OCI-M1 (cell line): ENCODE data around the gene KCNIP4.

Experiments
- DNase-seq: peaks from one replicate; lab custom pipeline; 2025; lab: John Stamatoyannopoulos, UW

The KCNIP4 gene

DNA sequence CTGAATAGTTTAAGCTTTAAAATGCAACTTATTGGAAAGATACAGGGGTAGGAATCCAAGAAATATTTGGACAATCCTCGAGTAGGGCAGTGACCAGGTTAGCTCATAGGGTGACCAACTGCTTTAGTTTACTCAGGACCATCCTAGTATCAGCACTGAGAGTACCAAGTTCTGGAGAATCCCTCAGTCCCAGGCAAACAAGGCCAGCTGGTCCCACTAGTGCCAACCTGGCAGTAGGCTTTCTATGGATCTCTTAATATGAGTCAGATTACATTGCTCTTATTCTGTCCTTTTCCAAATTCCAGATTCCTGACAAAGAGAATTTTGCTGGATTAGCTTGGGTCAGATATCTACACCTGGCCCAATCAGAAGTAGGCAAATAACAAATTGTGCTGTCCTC is 493.7 kb downstream of the KCNIP4 start:
- no peak for DNase-seq

DNA sequence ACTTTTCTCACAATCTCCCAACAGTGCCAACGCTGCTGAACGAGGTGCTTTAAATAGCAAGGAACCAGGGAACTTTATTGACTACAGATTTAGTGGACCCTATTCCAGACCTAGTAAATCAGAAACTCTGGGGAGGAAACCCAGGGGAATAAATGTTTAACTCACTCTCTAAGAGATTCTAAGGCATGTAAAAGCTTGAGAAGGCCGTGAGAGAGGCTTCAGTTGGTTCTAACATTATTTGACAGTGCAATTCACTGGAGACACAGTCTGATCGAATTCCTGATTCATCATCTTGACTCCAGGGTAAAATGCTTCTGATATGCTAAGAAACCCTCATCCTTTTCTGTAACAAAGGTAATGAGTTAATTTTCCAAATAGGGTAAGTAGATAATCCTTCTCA is 494.4 kb downstream of the KCNIP4 start:
- no peak for DNase-seq

DNA sequence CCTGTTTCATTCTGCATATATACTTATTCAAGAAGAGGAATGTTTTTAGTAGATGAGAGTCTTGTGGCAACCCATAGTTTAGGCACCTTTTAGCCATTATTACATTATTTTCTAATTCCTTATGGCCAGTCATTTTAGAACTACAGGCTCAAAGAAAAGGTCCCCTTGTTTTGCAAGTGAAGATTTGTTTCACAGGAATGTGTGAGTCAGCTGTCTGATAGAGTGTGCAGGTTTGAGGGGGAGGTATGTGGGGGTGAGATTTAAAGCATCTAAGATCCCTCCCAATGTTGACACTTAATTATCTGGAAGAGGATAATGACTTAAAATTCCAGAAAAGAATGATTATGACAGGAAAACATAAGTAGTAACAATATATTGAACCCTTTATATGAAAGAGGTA is 495.6 kb downstream of the KCNIP4 start:
- DNase-seq: no peak

DNA sequence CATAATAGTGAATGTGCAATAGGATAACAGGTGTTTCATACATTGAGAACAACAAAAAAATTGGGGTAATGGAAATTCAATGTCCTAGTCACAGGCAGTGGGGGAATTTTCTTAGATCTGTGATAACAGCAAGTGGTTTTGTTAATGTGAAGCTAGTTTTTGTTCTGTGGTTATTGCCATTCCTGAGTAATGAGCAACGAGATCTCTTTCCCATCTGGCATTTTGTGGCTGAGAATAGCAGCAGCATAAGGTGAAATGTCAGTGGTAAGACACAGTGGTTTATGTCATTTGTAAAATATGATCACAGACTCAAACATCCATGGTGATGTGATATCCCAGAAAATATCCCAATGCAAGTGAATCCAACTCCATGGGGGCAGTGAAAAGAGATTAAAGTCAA is 497.5 kb downstream of the KCNIP4 start:
- no peak for DNase-seq

DNA sequence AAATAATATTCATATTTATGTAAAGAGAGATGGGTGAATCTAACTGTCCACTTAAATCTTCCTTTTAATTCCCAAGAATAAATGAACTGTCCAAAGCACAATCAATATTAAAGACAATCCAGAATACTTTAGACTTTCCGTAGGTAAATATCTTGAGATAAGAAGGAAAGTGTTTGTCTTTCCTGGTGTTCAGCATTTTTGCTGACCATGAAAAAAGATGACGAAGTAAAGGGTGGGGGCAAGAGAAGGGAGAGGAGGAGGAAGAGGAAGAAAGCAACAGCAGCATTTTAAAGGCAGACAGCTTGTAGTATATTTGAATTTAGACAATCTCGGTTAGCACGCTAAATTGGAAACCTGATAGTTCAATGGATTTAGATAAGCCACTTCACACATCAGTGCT is 498.2 kb downstream of the KCNIP4 start:
- no peak for DNase-seq

DNA sequence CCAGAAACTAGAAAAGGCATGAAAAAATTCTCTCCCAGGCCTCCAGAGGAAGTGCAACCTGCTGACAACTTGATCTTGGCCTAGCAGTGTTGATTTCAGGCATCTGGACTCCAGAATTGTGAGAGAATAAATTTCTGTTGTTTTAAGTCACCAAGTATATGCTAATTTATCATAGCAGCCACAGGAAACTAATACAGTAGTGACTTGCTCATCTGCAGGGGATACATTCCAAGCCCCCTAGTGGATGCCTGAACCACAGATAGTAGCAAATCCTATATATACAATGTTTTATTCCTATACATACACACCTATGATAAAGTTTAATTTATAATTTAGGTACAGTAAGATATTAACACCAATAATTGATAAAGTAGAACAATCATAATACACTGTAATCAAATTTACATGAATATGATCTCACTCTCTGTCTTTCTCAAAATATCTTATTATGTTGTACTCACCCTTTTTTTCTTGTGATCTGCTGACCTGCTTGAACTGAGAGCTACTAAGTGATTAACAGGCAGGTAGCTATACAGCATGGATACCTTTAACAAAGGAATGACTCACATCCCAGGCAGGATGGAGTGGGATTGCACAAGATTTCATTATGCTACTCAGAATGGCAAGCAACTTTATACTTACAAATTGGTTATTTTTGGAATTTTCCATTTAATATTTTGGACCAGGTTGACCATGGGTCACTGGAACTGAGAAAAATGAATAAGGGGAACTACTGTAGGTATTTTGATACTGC is 501.1 kb downstream of the KCNIP4 start:
- DNase-seq: no peak

DNA sequence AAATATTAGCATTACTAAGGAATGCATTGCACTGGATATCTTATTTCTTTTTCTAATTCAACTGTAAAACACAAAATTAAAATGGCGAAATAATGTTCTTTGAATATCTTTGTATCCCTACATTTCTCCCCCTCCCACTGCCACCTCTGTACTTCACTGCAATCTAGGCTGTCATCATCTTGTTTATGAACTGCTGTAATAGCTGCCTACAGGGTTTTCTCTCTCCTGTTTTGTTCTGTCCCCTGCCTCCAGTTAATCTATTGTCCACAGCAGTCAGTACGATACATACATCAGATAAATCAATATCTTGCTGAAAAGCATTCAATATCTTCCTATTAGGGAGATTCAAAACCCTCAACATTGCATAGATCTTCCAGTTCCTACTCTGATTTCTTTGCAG is 528.4 kb downstream of the KCNIP4 start:
- no peak for DNase-seq

DNA sequence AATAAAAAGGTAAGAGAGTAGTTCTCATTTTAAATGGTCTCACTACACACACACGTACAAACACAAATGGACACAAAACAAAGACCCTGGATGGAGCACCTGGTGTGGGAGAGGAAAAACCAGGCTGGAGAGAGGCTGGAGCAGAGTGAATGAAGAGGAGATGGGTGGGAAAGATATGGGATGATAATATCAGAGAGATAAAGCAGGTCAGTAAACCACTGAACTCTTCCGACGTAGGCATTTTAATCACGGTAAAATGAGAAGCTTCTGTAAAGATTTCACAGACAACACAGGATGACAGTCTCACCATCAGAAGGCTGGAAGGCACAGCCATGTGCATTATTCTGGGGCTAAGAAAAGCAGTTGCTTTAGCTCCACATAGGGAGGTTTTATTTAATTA is 532.8 kb downstream of the KCNIP4 start:
- DNase-seq: no peak

DNA sequence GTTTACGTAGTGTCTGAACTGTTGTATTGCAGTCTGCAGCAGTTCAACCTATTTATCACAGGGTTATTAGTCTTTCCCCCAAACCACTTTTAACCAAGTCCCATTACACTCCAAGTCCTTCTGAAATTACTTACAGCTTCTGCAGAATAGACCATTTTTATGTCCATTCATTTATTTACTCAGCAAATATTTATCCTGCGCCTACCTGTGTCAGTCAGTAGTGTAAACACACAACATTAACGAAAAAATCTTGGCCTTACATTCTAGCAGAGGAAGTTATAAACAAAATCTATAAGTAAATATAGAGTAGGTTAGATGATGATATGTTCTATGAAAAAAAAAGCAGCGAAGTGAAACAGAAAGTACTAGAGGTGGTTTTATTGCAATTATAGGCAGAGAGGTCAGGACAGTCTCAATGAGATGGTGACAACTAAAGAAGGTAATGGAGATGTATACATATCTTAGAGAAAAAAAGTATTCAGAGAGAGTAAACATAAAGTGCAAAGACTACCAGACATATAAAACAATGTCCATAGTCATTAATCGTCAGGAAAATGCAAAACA is 534.7 kb downstream of the KCNIP4 start:
- no peak for DNase-seq

DNA sequence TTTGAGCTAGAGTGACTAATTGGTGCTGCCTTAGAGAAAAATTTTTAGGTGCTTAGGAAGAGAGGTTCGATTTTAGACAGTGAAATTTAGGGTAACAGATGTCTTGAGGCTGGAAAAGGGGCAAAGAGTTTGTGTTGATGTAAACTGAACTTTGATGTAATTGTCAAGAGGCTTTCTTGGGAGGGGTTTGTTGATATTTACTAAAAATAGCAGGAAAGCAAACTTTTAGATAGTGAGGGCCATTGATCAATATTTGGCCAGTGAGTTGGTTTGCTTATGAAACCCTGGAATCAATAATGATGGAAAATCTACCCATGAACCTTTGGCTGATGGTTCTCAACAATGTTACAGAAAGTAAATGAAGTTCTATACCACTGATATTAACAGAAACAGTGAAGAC is 537.5 kb downstream of the KCNIP4 start:
- DNase-seq: no peak

DNA sequence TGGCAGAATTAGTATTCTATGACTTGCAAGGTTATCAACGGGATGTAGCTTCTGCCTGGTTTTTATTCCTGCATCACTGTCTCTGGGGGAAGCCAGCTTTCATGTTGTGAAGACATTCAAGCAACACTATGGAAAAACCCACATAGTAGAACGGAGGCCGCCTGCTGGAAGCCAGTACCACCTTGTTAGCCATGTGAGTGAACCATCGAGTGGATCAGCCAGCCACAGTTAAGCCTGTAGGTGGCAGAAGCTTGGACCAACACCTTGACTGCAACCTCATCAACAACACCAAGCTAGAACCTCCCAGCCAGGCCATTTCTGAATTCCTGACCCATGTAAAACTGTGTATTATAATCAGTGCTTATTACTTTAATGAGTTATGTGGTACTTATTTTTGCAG is 538.2 kb downstream of the KCNIP4 start:
- no peak for DNase-seq

DNA sequence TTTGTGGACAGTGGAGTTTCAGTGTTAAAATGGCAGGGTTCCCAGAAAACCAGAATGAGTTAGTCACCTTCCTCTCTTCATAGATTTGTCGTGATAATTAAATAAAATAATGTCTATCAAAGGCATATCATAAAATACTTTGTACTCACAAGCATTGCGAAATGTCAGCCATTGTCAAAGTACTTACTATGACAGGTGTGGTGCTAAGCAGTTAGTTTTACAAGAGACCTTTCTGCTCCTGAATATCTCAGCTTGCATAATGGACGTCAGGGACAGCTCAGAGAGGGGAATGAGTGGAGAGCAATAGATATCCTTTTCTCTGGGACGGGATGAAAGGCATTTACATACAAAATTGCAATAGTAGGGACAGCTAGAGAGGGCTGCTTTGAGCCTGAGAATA is 560.9 kb downstream of the KCNIP4 start:
- DNase-seq: no peak

DNA sequence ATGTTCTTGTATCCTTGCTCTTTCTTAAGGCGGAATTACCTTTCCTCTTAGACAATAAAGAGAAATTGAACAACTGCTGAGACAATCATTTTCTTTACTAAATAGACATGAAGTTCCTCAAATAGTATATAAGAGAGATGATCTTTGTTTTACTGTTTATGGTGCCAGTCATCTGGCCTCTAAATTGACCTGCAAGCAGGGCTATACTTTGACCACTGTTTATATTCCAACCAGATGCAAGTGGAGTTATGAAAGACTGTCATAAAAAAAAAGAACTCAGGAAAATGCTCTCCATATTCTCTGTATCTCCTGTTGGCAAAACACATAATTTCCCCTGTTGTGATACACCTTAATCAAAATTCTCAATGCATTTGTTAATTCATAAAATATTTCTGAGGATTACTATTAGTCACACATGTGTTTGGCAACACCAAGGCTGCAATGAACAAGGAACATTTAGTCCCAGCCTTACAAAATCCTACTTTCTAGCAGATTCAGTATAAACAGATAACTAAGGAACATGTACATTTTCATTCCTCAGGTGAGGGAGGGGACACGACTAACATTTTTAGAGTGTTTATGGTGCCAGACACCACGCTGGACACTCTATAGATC is 562.3 kb downstream of the KCNIP4 start:
- DNase-seq: no peak

DNA sequence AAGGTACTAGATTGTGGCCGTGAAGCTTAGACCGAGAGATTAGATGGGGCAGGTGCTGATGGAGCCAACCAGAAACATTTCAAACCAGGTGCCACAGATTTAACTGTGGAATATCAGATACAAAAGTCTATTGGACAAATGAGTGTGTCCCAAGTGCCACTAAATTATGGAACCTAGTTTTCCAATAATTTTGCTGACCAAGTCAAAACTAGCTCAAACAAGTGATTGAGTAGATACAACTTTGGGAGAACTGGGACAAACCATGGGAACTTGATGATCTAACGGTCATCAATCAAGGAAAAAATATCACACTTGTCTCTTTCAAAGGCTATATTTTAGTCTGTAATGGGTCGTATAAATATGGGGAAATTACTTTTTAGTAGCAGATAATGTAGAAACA is 562.9 kb downstream of the KCNIP4 start:
- no peak for DNase-seq

DNA sequence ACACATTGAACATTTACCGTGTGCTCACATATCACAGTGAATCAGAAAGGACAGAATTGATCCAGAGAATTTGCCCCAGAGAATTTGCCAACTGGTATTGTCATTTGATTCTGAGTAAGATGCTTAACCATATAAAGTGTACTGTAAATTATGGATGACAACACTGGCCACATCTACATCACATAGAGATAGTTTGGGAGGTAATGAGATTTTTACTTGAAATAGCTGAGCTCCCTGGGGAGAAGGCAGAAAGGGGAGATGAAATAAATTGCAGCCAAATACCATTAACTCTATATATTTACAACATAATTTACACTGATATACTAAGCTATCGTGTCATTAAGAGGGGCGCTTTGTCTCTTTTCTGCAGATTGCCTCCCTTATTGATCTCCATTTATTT is 564.0 kb downstream of the KCNIP4 start:
- DNase-seq: no peak

DNA sequence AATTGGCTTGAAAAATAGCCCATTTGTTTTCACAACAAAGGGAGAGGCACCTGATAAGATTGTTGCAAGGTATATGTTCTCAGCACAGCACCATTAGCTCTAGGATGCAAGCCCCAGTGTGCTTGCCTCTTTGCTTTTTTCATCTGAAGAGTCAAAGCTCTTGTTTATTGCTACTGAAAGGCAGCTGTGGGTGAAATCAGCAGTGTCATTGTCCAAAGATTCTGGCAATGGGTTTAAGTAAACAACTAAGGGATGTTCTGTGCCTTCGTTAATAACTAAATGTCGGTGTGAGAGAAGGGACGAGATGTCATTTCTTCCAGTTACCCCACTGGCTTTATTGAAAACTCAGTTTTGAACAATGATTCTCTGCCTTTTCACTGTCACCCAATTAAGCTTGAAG is 567.7 kb downstream of the KCNIP4 start:
- no peak for DNase-seq

DNA sequence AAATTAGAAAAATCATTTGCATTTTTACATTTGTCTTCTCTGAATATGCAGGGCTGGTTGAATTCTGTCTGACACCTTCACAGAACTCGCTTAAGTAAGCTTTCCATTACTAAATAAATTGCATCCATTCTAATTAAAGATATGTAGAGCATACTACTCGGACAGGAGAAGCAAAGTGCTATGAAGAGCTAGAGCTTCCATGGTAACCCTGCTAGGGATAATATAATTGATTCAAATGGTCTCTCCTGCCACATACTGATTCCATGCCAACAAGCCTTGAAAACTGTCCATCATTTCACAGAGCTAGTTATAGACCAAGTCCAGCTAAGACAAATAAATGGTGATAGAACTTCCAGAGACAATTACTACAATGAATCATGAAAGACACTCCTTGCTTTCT is 571.5 kb downstream of the KCNIP4 start:
- no peak for DNase-seq

DNA sequence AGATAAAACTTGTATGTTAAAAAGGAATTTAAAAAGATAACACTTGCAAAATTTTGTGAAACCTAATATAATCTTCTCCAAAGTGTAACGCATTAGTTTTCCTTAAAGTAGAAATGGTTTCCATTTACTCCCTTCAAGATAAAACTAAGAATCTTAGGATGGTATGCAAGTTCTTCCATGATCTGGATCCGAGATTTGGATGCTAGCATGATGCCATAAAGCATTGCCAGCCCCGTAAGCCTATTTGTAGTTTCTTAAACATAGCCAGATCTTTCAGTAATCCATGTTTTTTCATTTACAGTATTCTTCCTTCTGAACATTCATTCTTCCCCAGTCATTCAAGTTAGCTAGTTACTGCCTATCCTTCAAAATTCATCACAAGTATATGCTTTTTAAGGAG is 572.4 kb downstream of the KCNIP4 start:
- DNase-seq: no peak

DNA sequence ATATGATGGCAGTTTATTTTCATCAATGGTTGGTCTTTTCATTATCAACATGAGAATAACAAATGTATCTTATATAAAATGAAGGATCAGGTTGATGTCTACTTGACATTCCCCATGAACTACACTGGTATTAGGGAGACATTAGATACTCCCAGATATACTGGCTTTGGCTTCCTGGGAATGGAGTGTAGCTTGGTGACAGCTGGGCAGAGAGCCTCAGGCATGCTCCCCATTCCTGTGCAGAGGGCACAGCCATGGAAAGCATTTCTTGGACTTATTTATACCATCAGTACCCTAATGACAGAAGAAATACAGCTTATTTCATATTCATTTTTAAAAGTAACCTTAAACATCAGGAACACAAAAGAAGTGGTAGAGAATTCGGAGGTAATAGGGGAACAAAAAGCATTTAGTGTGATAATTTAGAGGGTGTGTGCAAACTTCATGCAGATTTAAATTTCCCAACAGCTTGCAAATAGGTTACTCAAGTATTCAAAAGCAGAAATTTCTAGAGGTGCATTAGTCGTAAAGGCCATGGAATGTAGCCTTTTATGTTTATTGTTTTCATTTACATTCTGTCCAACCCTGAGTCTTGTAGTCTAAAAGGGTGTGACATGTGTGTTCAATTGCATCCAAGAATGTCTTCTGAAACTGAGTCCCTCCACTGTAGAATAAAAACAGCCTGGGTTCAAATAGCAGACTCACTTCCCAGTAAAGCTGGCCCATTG is 573.8 kb downstream of the KCNIP4 start:
- DNase-seq: no peak

DNA sequence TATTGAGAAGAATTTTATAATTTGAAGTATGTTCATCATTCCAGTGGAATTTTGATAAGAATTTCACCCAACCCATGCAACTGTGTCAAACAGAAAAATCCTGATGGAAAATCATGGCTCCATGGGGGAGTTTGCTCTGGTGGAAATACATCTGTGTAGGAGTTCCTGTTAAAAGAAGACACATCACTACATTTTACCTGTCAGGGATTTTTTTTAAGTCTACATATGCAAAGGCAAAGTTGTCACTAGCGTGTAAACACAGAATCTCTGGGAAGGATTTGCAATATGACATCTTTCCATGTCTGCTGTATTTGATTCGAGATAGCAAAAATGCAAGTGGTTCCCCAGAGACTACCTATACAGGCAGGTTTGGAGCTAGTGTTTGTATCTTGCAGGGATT is 581.0 kb downstream of the KCNIP4 start:
- no peak for DNase-seq

DNA sequence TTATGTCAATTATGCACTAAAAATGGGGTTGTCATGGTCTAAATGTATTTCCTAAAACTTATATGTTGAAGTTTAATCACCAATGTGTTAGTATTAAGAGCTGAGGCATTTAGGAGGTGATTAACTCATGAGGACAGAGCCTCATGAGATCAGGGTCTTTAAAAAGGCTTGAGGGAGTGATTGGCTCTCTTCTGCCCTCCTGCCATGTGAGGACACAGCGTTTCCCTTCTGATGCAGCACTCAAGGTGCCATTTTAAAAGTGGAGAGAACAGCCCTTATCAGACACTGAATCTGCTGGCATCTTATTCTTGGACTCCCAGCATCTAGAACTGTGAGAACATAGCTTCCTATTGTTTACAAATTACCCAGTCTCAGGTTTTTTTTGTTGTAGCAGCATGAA is 581.7 kb downstream of the KCNIP4 start:
- no peak for DNase-seq

DNA sequence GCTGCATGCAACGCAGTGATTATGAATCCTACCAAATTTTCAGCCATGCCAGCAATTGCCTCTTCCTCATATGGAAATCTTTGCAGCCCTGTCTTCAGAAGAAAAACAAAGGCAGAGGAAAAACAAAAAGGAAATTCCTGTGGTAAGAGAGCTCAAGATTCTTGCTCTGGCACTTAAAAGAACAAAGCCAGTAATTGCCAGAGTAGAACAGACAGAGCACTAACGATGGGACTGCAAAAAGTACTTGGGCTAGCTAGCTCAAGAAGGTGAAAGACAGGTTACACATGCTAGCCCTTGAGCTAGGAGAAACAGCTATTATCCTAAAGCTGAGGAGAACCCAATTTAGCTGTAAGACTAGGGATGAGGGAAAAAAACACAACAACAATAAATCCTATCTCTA is 582.3 kb downstream of the KCNIP4 start:
- no peak for DNase-seq

DNA sequence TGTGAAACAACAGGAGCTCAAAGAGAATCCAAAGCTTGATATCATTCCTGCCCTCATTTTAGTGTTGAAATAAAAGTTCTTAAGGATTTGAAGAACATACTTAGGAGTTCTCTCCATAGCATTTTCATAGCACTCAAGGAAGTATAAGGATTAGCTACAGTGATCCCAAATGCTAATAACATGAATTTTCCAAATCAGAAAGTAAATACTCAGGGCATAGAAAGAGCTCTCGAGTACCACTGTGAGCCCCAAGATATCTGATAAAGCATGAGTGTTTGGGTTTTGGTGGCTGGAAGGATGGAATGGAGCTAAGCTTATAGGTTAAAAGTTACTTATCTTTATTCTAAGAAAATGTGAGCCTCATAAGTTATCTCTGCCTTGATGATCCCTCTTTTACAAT is 584.9 kb downstream of the KCNIP4 start:
- no peak for DNase-seq
